Right lobe of liver (tissue), 4 donors: ENCODE measurements around the gene TNNC1.

Experiments
- CTCF ChIP-seq, 4 donors: fragments of 200-600 bp in 3 of 4; fragments of 450-650 bp in 1 of 4; IDR thresholded peaks; one replicate each; pipeline versions ENCODE4 v1.5.1 to v1.8.0; 2016 to 2022; ENCODE audit warnings: antibody characterized with exemption in 4 of 4, mild to moderate bottlenecking in 2 of 4
- POLR2A ChIP-seq: fragments of 450-650 bp; IDR thresholded peaks from one replicate; pipeline ENCODE4 v1.6.1; 2017; ENCODE audit warnings: antibody characterized with exemption, mild to moderate bottlenecking
- donor health status: DM: no; HTN: no; CAD: no.
- donor health status: DM: no; HTN: no; CAD: no.
- donor health status: DM: no; HTN: yes; CAD: no.

DNA sequence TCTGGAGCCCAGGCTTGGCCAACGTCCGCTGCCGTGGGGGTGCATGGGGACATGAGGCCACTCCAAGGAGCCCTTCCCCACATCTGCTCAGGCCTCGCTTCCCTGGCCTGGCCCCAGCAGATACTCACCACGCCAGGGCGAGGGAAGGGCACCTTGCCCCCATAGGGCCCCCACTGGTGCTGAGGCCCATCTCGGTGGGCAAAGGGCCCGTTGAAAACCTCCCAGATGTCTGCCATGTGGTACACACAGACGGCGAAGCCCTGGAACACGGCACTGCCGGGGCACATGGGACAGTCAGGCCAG lies 13.6 kb downstream of the TNNC1 start:
- TF ChIP-seq CTCF (IDR thresholded peaks at IDR 0.05) (no peak), POLR2A (no peak)
